Chondrocyte (in vitro differentiated cells): Measurements from ENCODE around the gene DYNC1I1. TPM values are rescaled to one million over a fixed set of nuclear protein-coding genes. Genes with fewer than 3 reads are reported as not detected.

Experiments used
- DNase-seq: peaks from one replicate; pipeline ENCODE4 v3.0.0; 2021; ENCODE audit warnings: mixed read lengths, low spot score
- H3K27ac Mint-ChIP-seq: one replicate; pipeline ENCODE4 v1.8.0; 2021; ENCODE audit warnings: mild to moderate bottlenecking, moderate library complexity, mixed read lengths; ENCODE audit not compliant: unreplicated experiment
- H3K27me3 Mint-ChIP-seq: 2 replicates; pipeline ENCODE4 v1.8.0; 2021; ENCODE audit warnings: low read depth, mixed read lengths
- H3K36me3 Mint-ChIP-seq: 2 replicates; pipeline ENCODE4 v1.8.0; 2021; ENCODE audit warnings: low read depth, mixed read lengths
- H3K4me1 Mint-ChIP-seq: 2 replicates; pipeline ENCODE4 v1.8.0; 2021; ENCODE audit warnings: low read depth, mild to moderate bottlenecking, mixed read lengths
- H3K4me3 Mint-ChIP-seq: one replicate; pipeline ENCODE4 v1.8.0; 2021; ENCODE audit warnings: mild to moderate bottlenecking, moderate library complexity, mixed read lengths; ENCODE audit not compliant: unreplicated experiment
- H3K9me3 Mint-ChIP-seq: 2 replicates; pipeline ENCODE4 v1.8.0; 2021; ENCODE audit warnings: low read depth, mixed read lengths
- CTCF ChIP-seq: fragments of 200-600 bp; sonication (generic); IDR thresholded peaks from 2 replicates; pipeline ENCODE4 v1.5.0; 2021; ENCODE audit warnings: antibody characterized with exemption, mild to moderate bottlenecking, moderate library complexity
- total RNA-seq: library from RNA; stranded (reverse); gene quantifications from 3 replicates; pipeline ENCODE4 v1.2.1, GENCODE V29; 2021

The DYNC1I1 gene
- total RNA-seq, 1 donor from 2014 or later = 17.4 TPM

- Mint-ChIP-seq H3K36me3 (peaks cover 10% of the 10 kb centered on the region), H3K27me3 (no peaks in the 10 kb centered on the region), H3K4me1 (peaks cover 5% of the 10 kb centered on the region), H3K27ac (no peak overlapping the region), H3K4me3 (no peak overlapping the region), H3K9me3 (no peaks in the 10 kb centered on the region)
- no peak for TF ChIP-seq CTCF
- no peak for DNase-seq
These were observed 280.6 kb downstream of the DYNC1I1 start for GRCh38 chr7:96052860-96053470.

- TF ChIP-seq CTCF = no peak
- no peaks in the 10 kb centered on the region for H3K9me3 Mint-ChIP-seq
- no peak overlapping the region for H3K27ac Mint-ChIP-seq
These were observed 283.4 kb downstream of the DYNC1I1 start for GRCh38 chr7:96055717-96056116.

GRCh38 chr7:96059075-96059474 lies 286.7 kb downstream of the DYNC1I1 start:
- H3K27ac Mint-ChIP-seq = no peak overlapping the region
- peaks cover 15% of the 10 kb centered on the region for H3K36me3 Mint-ChIP-seq
- H3K9me3 Mint-ChIP-seq = no peaks in the 10 kb centered on the region
- H3K4me3 Mint-ChIP-seq = no peak overlapping the region
- H3K27me3 Mint-ChIP-seq = no peaks in the 10 kb centered on the region
- no peak for TF ChIP-seq CTCF
- peaks cover 6% of the 10 kb centered on the region for H3K4me1 Mint-ChIP-seq
- DNase-seq = no peak

More at GRCh38 chr7:96055717-96056116, 283.4 kb downstream of the DYNC1I1 start:
- no peaks in the 10 kb centered on the region for H3K27me3 Mint-ChIP-seq
- H3K36me3 Mint-ChIP-seq = peaks cover 14% of the 10 kb centered on the region
- no peak for DNase-seq
- peaks cover 3% of the 10 kb centered on the region for H3K4me1 Mint-ChIP-seq
- H3K4me3 Mint-ChIP-seq = no peak overlapping the region

- Mint-ChIP-seq H3K27me3 (no peaks in the 10 kb centered on the region), H3K27ac (no peak overlapping the region), H3K9me3 (no peaks in the 10 kb centered on the region), H3K4me3 (no peak overlapping the region), H3K36me3 (peaks cover 20% of the 10 kb centered on the region), H3K4me1 (peaks cover 6% of the 10 kb centered on the region)
- DNase-seq = no peak
- no peak for TF ChIP-seq CTCF
These were observed 288.7 kb downstream of the DYNC1I1 start for GRCh38 chr7:96061009-96061408.

GRCh38 chr7:96061844-96062243 lies 289.5 kb downstream of the DYNC1I1 start:
- DNase-seq = no peak
- H3K36me3 Mint-ChIP-seq = peaks cover 19% of the 10 kb centered on the region

More at GRCh38 chr7:96061844-96062243, 289.5 kb downstream of the DYNC1I1 start:
- H3K4me1 Mint-ChIP-seq = peaks cover 6% of the 10 kb centered on the region
- H3K27ac Mint-ChIP-seq = no peak overlapping the region
- H3K4me3 Mint-ChIP-seq = no peak overlapping the region
- TF ChIP-seq CTCF = no peak
- no peaks in the 10 kb centered on the region for H3K27me3 Mint-ChIP-seq
- H3K9me3 Mint-ChIP-seq = no peaks in the 10 kb centered on the region
